Gastroesophageal sphincter (tissue), 4 donors: ENCODE data around the gene HYOU1. TPM values are rescaled to one million over a fixed set of nuclear protein-coding genes. Genes with fewer than 3 reads are reported as not detected.

Source experiments
- ATAC-seq: fragments of 150-250 bp; one replicate; pipeline ENCODE4 v1.9.1; 2016; ENCODE audit warnings: mild to moderate bottlenecking, moderate library complexity
- H3K27ac ChIP-seq, 4 donors: fragments of 200-600 bp; sonication (generic) in 3 of 4; 1 replicate in 3 of 4; 2 replicates in 1 of 4; pipeline ENCODE4 v1.5.1; 2016 to 2019
- H3K27me3 ChIP-seq: fragments of 200-600 bp; sonication (generic); one replicate; pipeline ENCODE4 v1.5.1; 2019
- H3K36me3 ChIP-seq, 2 donors: fragments of 200-600 bp; sonication (generic); one replicate each; pipeline ENCODE4 v1.5.1; 2019; ENCODE audit warnings: control low read depth in 1 of 2
- H3K4me1 ChIP-seq, 3 donors: fragments of 200-600 bp; sonication (generic); 1 replicate in 2 of 3; 2 replicates in 1 of 3; pipeline ENCODE4 v1.5.1; 2016 to 2019; ENCODE audit warnings: control low read depth in 2 of 3
- H3K4me3 ChIP-seq, 2 donors: fragments of 200-600 bp; sonication (generic); one replicate each; pipeline ENCODE4 v1.5.1; 2019; ENCODE audit warnings: mild to moderate bottlenecking in 1 of 2, moderate library complexity in 1 of 2
- H3K9me3 ChIP-seq, 3 donors: fragments of 200-600 bp; sonication (generic); one replicate each; pipeline ENCODE4 v1.5.1; 2017 to 2019; ENCODE audit warnings: control low read depth in 2 of 3
- EP300 ChIP-seq: sonication (generic); formaldehyde crosslinking; IDR thresholded peaks from one replicate; pipeline ENCODE4 v1.6.1; 2017; ENCODE audit warnings: antibody characterized with exemption, mild to moderate bottlenecking
- POLR2A ChIP-seq, 2 donors: fragments of 450-650 bp; IDR thresholded peaks; one replicate each; pipeline ENCODE4 v1.6.1; 2017; ENCODE audit warnings: antibody characterized with exemption in 2 of 2, mild to moderate bottlenecking in 2 of 2, moderate library complexity in 1 of 2
- POLR2AphosphoS5 ChIP-seq: sonication (generic); formaldehyde crosslinking; IDR thresholded peaks from one replicate; pipeline ENCODE4 v1.6.1; 2017; ENCODE audit warnings: antibody characterized with exemption
- WGBS, 2 donors: methylation state at CpG; one replicate each; pipeline ENCODE4 v1.1.5; 2018; ENCODE audit warnings: low coverage in 1 of 2; 5-methylcytosine and 5-hydroxymethylcytosine counted together
- total RNA-seq, 4 donors: library from RNA; depleted of rRNA; stranded (reverse); fragments of >200 nt; gene quantifications; one replicate each; pipeline ENCODE4 v1.1.0, GENCODE V29; 2016
- TF ChIP-seq, protein P1 (sequence below), 4 experiments: fragments of 200-600 bp in 2 of 4; fragments of 450-650 bp in 2 of 4; sonication (generic) in 1 of 4; IDR thresholded peaks; one replicate each; pipeline ENCODE4 v1.5.1; 2017 to 2019; ENCODE audit warnings: antibody characterized with exemption in 4 of 4, mild to moderate bottlenecking in 2 of 4, moderate library complexity in 2 of 4

HYOU1 gene
- total RNA-seq, 4 donors from 2014 or later: 37.8 to 63.0 (median 57.9) TPM

DNA sequence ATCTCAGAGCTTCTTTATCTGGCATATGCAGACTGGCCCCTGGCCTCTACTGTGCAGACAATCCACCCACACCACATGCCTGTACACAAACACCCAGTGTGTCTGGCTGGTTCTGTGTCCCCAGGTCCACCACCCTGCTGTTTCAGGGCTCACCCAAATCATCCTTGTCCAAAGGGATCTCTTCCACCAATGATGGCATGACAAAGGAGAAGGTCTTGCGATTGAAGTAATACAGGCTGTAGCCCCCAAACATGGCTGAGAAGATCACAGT, 28.0 kb downstream of the HYOU1 start:
- ATAC-seq: no peak
- Histone ChIP-seq H3K4me3 (no peak overlapping the region), H3K36me3 (peaks cover 0 to 43% of the 10 kb centered on the region in 2 donors), H3K27me3 (no peaks in the 10 kb centered on the region), H3K4me1 (peaks cover 0 to 33% (median 9%) of the 10 kb centered on the region in 3 donors), H3K9me3 (no peaks in the 10 kb centered on the region), H3K27ac (peak overlapping the region in 2 of 4 donors; percentile 83 to 87)
- TF ChIP-seq, protein P1, sequence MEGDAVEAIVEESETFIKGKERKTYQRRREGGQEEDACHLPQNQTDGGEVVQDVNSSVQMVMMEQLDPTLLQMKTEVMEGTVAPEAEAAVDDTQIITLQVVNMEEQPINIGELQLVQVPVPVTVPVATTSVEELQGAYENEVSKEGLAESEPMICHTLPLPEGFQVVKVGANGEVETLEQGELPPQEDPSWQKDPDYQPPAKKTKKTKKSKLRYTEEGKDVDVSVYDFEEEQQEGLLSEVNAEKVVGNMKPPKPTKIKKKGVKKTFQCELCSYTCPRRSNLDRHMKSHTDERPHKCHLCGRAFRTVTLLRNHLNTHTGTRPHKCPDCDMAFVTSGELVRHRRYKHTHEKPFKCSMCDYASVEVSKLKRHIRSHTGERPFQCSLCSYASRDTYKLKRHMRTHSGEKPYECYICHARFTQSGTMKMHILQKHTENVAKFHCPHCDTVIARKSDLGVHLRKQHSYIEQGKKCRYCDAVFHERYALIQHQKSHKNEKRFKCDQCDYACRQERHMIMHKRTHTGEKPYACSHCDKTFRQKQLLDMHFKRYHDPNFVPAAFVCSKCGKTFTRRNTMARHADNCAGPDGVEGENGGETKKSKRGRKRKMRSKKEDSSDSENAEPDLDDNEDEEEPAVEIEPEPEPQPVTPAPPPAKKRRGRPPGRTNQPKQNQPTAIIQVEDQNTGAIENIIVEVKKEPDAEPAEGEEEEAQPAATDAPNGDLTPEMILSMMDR (IDR thresholded peaks at IDR 0.05): no peak
- no peak for TF ChIP-seq EP300
- TF ChIP-seq POLR2AphosphoS5: no peak
- TF ChIP-seq POLR2A (IDR thresholded peaks at IDR 0.05): no peak
- 100% methylated on average over 1 of the region's 1 CpG; no CpG with 5 or more reads in 1 of the 2 donors for WGBS, 2 donors

DNA sequence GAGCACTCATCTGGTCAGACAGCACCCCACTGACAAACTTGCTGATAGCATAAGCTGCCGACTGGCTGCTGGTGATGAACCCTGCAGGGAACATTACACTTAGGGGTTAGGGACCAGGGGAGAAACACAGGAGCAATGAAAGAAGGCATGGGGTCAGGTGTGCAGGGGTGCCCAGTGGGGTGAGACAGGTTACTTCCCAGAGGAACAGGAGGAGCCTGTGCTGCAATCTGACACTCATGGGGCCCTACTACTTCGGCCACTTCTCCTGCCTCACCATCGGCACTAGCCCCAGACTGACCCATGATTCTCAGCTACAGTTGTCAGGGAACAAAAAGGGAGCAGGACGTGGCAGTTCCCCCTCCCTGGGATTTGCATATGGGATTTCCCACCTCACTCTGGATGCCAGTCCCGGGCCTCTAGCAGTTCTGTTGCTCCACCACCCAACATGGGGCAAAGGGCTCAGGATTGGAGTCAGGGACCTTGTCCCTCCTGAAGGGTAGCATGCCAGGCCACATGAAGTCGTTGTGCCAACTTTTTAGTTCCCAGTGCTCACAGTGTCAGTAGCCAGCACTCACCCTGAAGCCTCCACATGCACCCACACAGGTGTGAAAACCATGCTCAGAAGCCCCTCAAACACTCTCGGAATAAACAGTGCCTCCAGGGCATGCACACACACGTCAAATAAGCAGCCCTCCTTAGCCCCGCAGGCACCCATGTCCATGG, 28.5 kb downstream of the HYOU1 start:
- Histone ChIP-seq H3K27me3 (no peaks in the 10 kb centered on the region), H3K36me3 (peaks cover 0 to 48% of the 10 kb centered on the region in 2 donors), H3K4me3 (no peak overlapping the region), H3K27ac (peak overlapping the region in 1 of 4 donors; percentile 83), H3K4me1 (peaks cover 0 to 38% (median 9%) of the 10 kb centered on the region in 3 donors), H3K9me3 (no peaks in the 10 kb centered on the region)
- no peak for ATAC-seq
- WGBS, 2 donors: 85% methylated on average over 3 to 5 of the region's 9 CpGs
- TF ChIP-seq POLR2AphosphoS5 (no peak), EP300 (no peak), POLR2A (IDR thresholded peaks at IDR 0.05) (no peak)
- TF ChIP-seq, protein P1 (IDR thresholded peaks at IDR 0.05): no peak

DNA sequence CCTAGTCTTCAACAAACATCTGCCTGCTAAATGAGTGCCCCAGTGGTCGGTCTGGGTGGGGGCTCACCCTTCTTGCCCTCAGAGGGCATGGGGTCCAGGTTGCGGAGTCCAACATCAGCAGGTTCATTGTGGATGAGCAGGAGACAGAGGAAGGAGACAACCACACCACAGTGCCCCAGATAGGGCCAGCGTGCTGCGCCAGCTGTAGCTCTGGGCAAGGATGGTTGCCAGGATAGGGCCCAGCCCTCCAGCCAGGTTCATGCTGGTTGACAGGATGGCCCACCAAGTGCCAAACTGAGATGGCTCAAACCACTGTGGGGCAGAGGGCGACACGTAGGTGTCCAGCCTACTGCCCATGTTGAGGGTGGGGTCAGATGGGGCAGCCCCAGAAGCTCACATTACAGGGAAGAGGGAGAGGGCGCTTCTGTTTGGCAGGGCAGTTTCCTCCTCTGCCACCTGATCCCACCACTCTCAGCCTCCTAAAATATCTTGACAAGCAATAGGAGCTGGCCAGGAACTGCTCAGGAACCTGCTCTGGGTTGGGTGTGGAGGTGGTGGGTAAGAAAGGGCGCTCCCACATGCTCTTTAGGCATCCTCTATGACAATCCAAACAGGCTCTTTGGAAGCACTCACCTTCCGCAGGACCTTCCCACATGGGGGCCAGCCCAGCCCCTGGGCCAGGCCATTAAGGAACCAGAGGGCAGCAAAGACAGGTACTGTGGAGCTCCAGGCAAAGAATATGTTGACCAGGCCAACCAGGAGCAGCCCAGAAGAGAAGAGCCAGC, 29.3 kb downstream of the HYOU1 start:
- ATAC-seq: no peak
- Histone ChIP-seq H3K9me3 (no peaks in the 10 kb centered on the region), H3K27me3 (no peaks in the 10 kb centered on the region), H3K27ac (no peak overlapping the region), H3K4me3 (no peak overlapping the region), H3K4me1 (peaks cover 0 to 44% (median 9%) of the 10 kb centered on the region in 3 donors), H3K36me3 (peaks cover 0 to 55% of the 10 kb centered on the region in 2 donors)
- no peak for TF ChIP-seq POLR2AphosphoS5
- TF ChIP-seq EP300: no peak
- TF ChIP-seq POLR2A (IDR thresholded peaks at IDR 0.05): no peak
- TF ChIP-seq, protein P1 (IDR thresholded peaks at IDR 0.05): no peak
- WGBS, 2 donors: 100% methylated on average over 1 to 2 of the region's 9 CpGs

DNA sequence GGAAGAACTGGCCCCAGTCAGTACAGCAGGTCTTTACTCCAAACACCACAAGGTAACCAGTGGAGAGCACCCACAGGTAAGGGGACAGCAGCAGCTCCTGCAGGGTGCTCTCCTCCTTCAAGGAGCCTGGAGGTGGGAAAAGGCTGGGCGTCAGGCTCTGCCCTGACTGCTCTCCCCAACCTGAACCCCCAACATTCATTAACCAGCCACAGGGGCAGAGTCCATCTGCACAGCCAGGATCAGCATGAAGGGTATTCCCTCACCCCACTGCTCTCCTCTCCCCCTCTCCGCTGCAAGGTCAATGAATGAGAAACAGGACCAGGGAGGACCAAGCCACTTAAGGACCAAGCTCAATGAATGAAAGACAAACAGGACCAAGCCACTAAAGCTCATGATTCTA, 30.0 kb downstream of the HYOU1 start:
- H3K36me3 ChIP-seq: peaks cover 0 to 63% of the 10 kb centered on the region in 2 donors
- 100% methylated on average over 1 of the region's 2 CpGs; no CpG with 5 or more reads in 1 of the 2 donors for WGBS, 2 donors
- H3K4me3 ChIP-seq: no peak overlapping the region
- ATAC-seq: no peak
- no peaks in the 10 kb centered on the region for H3K27me3 ChIP-seq
- H3K9me3 ChIP-seq: no peaks in the 10 kb centered on the region
- H3K27ac ChIP-seq: peak overlapping the region in 2 of 4 donors; percentile 5 to 41
- no peak for TF ChIP-seq POLR2AphosphoS5
- TF ChIP-seq, protein P1 (IDR thresholded peaks at IDR 0.05): no peak
- peaks cover 0 to 44% (median 9%) of the 10 kb centered on the region in 3 donors for H3K4me1 ChIP-seq
